Measurements from ENCODE around the gene LRRC9.

DNA sequence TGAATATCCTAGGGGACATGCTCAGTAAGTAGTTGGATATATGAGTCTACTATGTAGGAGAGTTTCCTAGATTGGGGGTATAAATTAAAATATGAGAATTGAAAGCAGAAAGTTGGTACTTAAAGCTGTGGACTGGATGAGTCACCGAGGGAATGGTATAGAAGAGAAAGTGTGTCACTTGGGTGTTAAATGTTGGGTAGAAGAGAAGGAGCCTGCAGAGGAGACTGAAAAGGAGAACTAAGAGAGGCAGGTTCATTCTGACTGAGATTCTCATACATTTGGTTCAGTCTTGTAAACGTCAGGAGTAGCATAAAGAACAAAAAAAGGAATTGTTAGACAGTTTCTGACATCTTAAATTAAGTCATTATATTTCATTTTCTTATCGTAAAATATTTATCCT is 19.9 kb downstream of the LRRC9 start:
- TF ChIP-seq, protein P1, sequence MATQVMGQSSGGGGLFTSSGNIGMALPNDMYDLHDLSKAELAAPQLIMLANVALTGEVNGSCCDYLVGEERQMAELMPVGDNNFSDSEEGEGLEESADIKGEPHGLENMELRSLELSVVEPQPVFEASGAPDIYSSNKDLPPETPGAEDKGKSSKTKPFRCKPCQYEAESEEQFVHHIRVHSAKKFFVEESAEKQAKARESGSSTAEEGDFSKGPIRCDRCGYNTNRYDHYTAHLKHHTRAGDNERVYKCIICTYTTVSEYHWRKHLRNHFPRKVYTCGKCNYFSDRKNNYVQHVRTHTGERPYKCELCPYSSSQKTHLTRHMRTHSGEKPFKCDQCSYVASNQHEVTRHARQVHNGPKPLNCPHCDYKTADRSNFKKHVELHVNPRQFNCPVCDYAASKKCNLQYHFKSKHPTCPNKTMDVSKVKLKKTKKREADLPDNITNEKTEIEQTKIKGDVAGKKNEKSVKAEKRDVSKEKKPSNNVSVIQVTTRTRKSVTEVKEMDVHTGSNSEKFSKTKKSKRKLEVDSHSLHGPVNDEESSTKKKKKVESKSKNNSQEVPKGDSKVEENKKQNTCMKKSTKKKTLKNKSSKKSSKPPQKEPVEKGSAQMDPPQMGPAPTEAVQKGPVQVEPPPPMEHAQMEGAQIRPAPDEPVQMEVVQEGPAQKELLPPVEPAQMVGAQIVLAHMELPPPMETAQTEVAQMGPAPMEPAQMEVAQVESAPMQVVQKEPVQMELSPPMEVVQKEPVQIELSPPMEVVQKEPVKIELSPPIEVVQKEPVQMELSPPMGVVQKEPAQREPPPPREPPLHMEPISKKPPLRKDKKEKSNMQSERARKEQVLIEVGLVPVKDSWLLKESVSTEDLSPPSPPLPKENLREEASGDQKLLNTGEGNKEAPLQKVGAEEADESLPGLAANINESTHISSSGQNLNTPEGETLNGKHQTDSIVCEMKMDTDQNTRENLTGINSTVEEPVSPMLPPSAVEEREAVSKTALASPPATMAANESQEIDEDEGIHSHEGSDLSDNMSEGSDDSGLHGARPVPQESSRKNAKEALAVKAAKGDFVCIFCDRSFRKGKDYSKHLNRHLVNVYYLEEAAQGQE (IDR thresholded peaks at IDR 0.05; ENCODE audit: insufficient replicate concordance, low read depth), result no peak
- TF ChIP-seq, protein P2, sequence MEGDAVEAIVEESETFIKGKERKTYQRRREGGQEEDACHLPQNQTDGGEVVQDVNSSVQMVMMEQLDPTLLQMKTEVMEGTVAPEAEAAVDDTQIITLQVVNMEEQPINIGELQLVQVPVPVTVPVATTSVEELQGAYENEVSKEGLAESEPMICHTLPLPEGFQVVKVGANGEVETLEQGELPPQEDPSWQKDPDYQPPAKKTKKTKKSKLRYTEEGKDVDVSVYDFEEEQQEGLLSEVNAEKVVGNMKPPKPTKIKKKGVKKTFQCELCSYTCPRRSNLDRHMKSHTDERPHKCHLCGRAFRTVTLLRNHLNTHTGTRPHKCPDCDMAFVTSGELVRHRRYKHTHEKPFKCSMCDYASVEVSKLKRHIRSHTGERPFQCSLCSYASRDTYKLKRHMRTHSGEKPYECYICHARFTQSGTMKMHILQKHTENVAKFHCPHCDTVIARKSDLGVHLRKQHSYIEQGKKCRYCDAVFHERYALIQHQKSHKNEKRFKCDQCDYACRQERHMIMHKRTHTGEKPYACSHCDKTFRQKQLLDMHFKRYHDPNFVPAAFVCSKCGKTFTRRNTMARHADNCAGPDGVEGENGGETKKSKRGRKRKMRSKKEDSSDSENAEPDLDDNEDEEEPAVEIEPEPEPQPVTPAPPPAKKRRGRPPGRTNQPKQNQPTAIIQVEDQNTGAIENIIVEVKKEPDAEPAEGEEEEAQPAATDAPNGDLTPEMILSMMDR (IDR thresholded peaks at IDR 0.05; ENCODE audit: insufficient read depth, low read length), result no peak
- TF ChIP-seq POLR2AphosphoS5 (IDR thresholded peaks at IDR 0.05; ENCODE audit: low read depth), result no peak
- TF ChIP-seq SPI1 (IDR thresholded peaks at IDR 0.05; ENCODE audit: borderline replicate concordance, low read depth), result no peak
